Psoas muscle (tissue), 8 donors: ENCODE results near the gene CNBD2. TPM values are rescaled to one million over a fixed set of nuclear protein-coding genes. Genes with fewer than 3 reads are reported as not detected.

Experiments
- ATAC-seq, 4 donors: fragments of 200-7000 bp; cut with Tn5 transposase; one replicate each; pipeline ENCODE4 v1.9.1; 2020; ENCODE audit warnings: moderate library complexity in 3 of 4, mild to moderate bottlenecking in 2 of 4
- DNase-seq, 2 donors: peaks; one replicate each; pipeline ENCODE4 v3.0.0-alpha.2; 2020
- H3K27ac ChIP-seq: fragments of 200-600 bp; one replicate; pipeline ENCODE4 v1.8.0; 2022
- H3K27me3 ChIP-seq, 3 donors: fragments of 200-600 bp in 1 of 3; one replicate each; pipeline versions ENCODE4 v1.6.1 to v1.8.0; 2013 to 2022; ENCODE audit warnings: low read length in 2 of 3, mild to moderate bottlenecking in 2 of 3, moderate library complexity in 1 of 3; ENCODE audit not compliant: insufficient read depth in 3 of 3
- H3K36me3 ChIP-seq, 2 donors: fragments of 200-600 bp in 1 of 2; one replicate each; pipeline versions ENCODE4 v1.6.1 to v1.8.0; 2013 to 2022; ENCODE audit warnings: low read depth in 1 of 2, mild to moderate bottlenecking in 1 of 2, moderate library complexity in 1 of 2; ENCODE audit not compliant: insufficient read depth in 1 of 2
- H3K4me1 ChIP-seq: fragments of 200-600 bp; one replicate; pipeline ENCODE4 v1.8.0; 2022
- H3K4me3 ChIP-seq: fragments of 200-600 bp; one replicate; pipeline ENCODE4 v1.8.0; 2022; ENCODE audit warnings: mild to moderate bottlenecking
- H3K9me3 ChIP-seq: fragments of 200-600 bp; one replicate; pipeline ENCODE4 v1.8.0; 2022
- CTCF ChIP-seq: fragments of 200-600 bp; IDR thresholded peaks from one replicate; pipeline ENCODE4 v1.8.0; 2022; ENCODE audit warnings: antibody characterized with exemption
- WGBS, 3 donors: extraction: QIAGEN DNeasy Blood & Tissue Kit; methylation state at CpG; one replicate each; pipeline versions ENCODE4 v1.1.6 to v1.1.7; 2013; 5-methylcytosine and 5-hydroxymethylcytosine counted together
- intact Hi-C, 2 donors: fragments of 100-400 bp; cut with DNase I; formaldehyde crosslinking; loops; one replicate each; pipeline versions ENCODE4 v1.11.0 to v1.14.2; 2022
- polyA plus RNA-seq, 3 donors: library from polyadenylated mRNA; stranded (reverse); fragments of 200-250 nt; gene quantifications; one replicate each; pipeline ENCODE4 v1.2.3, GENCODE V29; 2013
- total RNA-seq, 4 donors: library from RNA; stranded (reverse); fragmentation: NEBNext Ultra II Directional in 2 of 4; extraction: Animal tissue kit (Norgen Biotek cat#: 25700) in 2 of 4; gene quantifications; one replicate each; pipeline versions ENCODE4 v1.2.1 to v1.2.4, GENCODE V29; 2021 to 2023
- donor health status: healthy with polysubstance abuse.
- donor health status: DM: no; HTN: no; CAD: no; lungs with moderate emphysema.
- donor health status: Bipolar disorder and iron deficiency.
- donor health status: healthy.
- donor health status: DM: yes; HTN: yes; CAD: no.
- donor health status: DM: no; HTN: no; CAD: no.
- donor health status: DM: no; HTN: no; CAD: no.
- donor health status: DM: yes; HTN: yes; CAD: no.

Gene CNBD2
- total and polyA plus RNA-seq, 7 donors, result 7.9 to 21.4 (median 14.0) TPM

- DNase-seq (no peak), ATAC-seq (no peak)
- Histone ChIP-seq H3K27ac (no peak overlapping the region), H3K36me3 (peaks cover 2 to 82% of the 10 kb centered on the region in 2 donors), H3K9me3 (no peaks in the 10 kb centered on the region), H3K4me3 (no peak overlapping the region), H3K27me3 (no peaks in the 10 kb centered on the region), H3K4me1 (no peaks in the 10 kb centered on the region)
- no peak for TF ChIP-seq CTCF
- 92 to 98% (median 98%) methylated on average over 3 of the region's 3 CpGs for whole genome bisulfite sequencing, 3 donors
- intact Hi-C loops, result no loop called here
Observed at GRCh38 chr20:35939264-35939663, 29.1 kb upstream of the CNBD2 start.

- Histone ChIP-seq H3K27ac (no peak overlapping the region), H3K27me3 (no peaks in the 10 kb centered on the region), H3K4me1 (no peaks in the 10 kb centered on the region), H3K4me3 (no peak overlapping the region), H3K36me3 (peaks cover 2 to 83% of the 10 kb centered on the region in 2 donors), H3K9me3 (no peaks in the 10 kb centered on the region)
- intact Hi-C loops, result no loop called here
- DNase-seq (no peak), ATAC-seq (no peak)
- no peak for TF ChIP-seq CTCF
- 90 to 95% (median 92%) methylated on average over 2 of the region's 2 CpGs for WGBS, 3 donors
Observed at GRCh38 chr20:35941620-35942019, 26.8 kb upstream of the CNBD2 start.

- no peak overlapping the region for H3K4me3 ChIP-seq
- H3K36me3 ChIP-seq, result peaks cover 2 to 84% of the 10 kb centered on the region in 2 donors
Observed at GRCh38 chr20:35942243-35942642, 26.1 kb upstream of the CNBD2 start.

GRCh38 chr20:35947489-35947888 lies 20.9 kb upstream of the CNBD2 start:
- H3K4me1 ChIP-seq, result peaks cover 9% of the 10 kb centered on the region
- intact Hi-C loops, result no loop called here
- no peak overlapping the region for H3K4me3 ChIP-seq
- DNase-seq (no peak), ATAC-seq (peak; percentile 36 to 59 (median 44))
- 76 to 84% (median 79%) methylated on average over 9 of the region's 9 CpGs for WGBS, 3 donors
- TF ChIP-seq CTCF, result no peak
- peaks cover 0 to 57% of the 10 kb centered on the region in 2 donors for H3K36me3 ChIP-seq
- peak overlapping the region; percentile 53 for H3K27ac ChIP-seq
- H3K27me3 ChIP-seq, result no peaks in the 10 kb centered on the region
- H3K9me3 ChIP-seq, result no peaks in the 10 kb centered on the region

More at GRCh38 chr20:35942243-35942642, 26.1 kb upstream of the CNBD2 start:
- Histone ChIP-seq H3K27me3 (no peaks in the 10 kb centered on the region), H3K4me1 (no peaks in the 10 kb centered on the region), H3K9me3 (no peaks in the 10 kb centered on the region), H3K27ac (no peak overlapping the region)
- no peak for DNase-seq
- ATAC-seq, result no peak
- intact Hi-C loops, result no loop called here
- TF ChIP-seq CTCF, result no peak
- WGBS, 3 donors, result 76 to 88% (median 85%) methylated on average over 2 of the region's 2 CpGs

GRCh38 chr20:35947907-35948306 lies 20.5 kb upstream of the CNBD2 start:
- H3K36me3 ChIP-seq, result peaks cover 0 to 54% of the 10 kb centered on the region in 2 donors
- H3K9me3 ChIP-seq, result no peaks in the 10 kb centered on the region
- H3K4me1 ChIP-seq, result peaks cover 13% of the 10 kb centered on the region
- DNase-seq (no peak), ATAC-seq (peak in 1 of 4 donors; percentile 61)
- H3K4me3 ChIP-seq, result no peak overlapping the region
- intact Hi-C loops, result no loop called here
- 79 to 90% (median 90%) methylated on average over 2 of the region's 2 CpGs for WGBS, 3 donors
- H3K27ac ChIP-seq, result peak overlapping the region; percentile 53
- H3K27me3 ChIP-seq, result no peaks in the 10 kb centered on the region
- no peak for TF ChIP-seq CTCF
